GM23338 (cell line): ENCODE data around the gene ANGPT4.

Experiments used
- CREB1 ChIP-seq: fragments of 250-450 bp; sonication (Bioruptor Pico); IDR thresholded peaks from 2 replicates; pipeline ENCODE4 v1.5.0; 2020; ENCODE audit warnings: low read depth, mild to moderate bottlenecking, moderate library complexity
- CTCF ChIP-seq, 2 experiments: fragments of 200-600 bp in 1 of 2; sonication (generic) in 1 of 2; conservative IDR thresholded peaks; 2 replicates each; pipeline versions ENCODE4 v1.5.1 to v1.6.1; 2016 to 2017; ENCODE audit warnings: antibody characterized with exemption in 2 of 2, low read depth in 2 of 2, mild to moderate bottlenecking in 2 of 2, moderate library complexity in 1 of 2
- EZH2 ChIP-seq: fragments of 200-600 bp; sonication (generic); IDR thresholded peaks from one replicate; pipeline ENCODE4 v1.8.0; 2017; ENCODE audit warnings: antibody characterized with exemption, mild to moderate bottlenecking, low read depth; ENCODE audit not compliant: unreplicated experiment
- EZH2phosphoT487 ChIP-seq: fragments of 200-600 bp; sonication (generic); IDR thresholded peaks from one replicate; pipeline ENCODE4 v1.8.1; 2018; ENCODE audit warnings: antibody characterized with exemption; ENCODE audit not compliant: unreplicated experiment
- JUNB ChIP-seq: IDR thresholded peaks from one replicate; pipeline ENCODE4 v1.6.1; 2016; ENCODE audit warnings: antibody characterized with exemption; ENCODE audit not compliant: unreplicated experiment
- NANOG ChIP-seq: IDR thresholded peaks from 2 replicates; pipeline ENCODE4 v1.6.1; 2016; ENCODE audit warnings: antibody characterized with exemption, borderline replicate concordance
- POLR2AphosphoS5 ChIP-seq: IDR thresholded peaks from 2 replicates; pipeline ENCODE4 v1.6.1; 2016; ENCODE audit warnings: antibody characterized with exemption, low read depth
- REST ChIP-seq: IDR thresholded peaks from one replicate; pipeline ENCODE4 v1.6.1; 2018; ENCODE audit warnings: antibody characterized with exemption; ENCODE audit not compliant: unreplicated experiment
- STAT1 ChIP-seq: IDR thresholded peaks from one replicate; pipeline ENCODE4 v1.6.1; 2016; ENCODE audit warnings: antibody characterized with exemption; ENCODE audit not compliant: unreplicated experiment
- ZNF114 ChIP-seq: fragments of 250-450 bp; sonication (Bioruptor Pico); IDR thresholded peaks from 2 replicates; pipeline ENCODE4 v1.5.0; 2020; ENCODE audit warnings: mild to moderate bottlenecking, moderate library complexity
- ZNF331 ChIP-seq: fragments of 250-450 bp; sonication (Bioruptor Pico); IDR thresholded peaks from 2 replicates; pipeline ENCODE4 v1.5.0; 2020; ENCODE audit warnings: low read depth, mild to moderate bottlenecking, moderate library complexity
- TF ChIP-seq, protein P1 (sequence below): IDR thresholded peaks from 2 replicates; pipeline ENCODE4 v1.6.1; 2016; ENCODE audit warnings: antibody characterized with exemption
- TF ChIP-seq, protein P2 (sequence below): fragments of 250-450 bp; sonication (Bioruptor Pico); IDR thresholded peaks from 2 replicates; pipeline ENCODE4 v1.5.0; 2020; ENCODE audit warnings: mild to moderate bottlenecking, moderate library complexity

GRCh38 chr20:839626-840025, 76.5 kb downstream of the ANGPT4 start:
- no peak for TF ChIP-seq CTCF (conservative IDR thresholded peaks at IDR 0.05; ENCODE audit: low read depth in 2 of 2)
- no peak for TF ChIP-seq EZH2phosphoT487
- no peak for TF ChIP-seq POLR2AphosphoS5
- no peak for TF ChIP-seq STAT1
- no peak for TF ChIP-seq JUNB
- no peak for TF ChIP-seq EZH2
- TF ChIP-seq ZNF331, result no peak
- TF ChIP-seq REST, result no peak
- TF ChIP-seq CREB1 (CRISPR knock-in tag), result no peak
- TF ChIP-seq ZNF114 (CRISPR knock-in tag), result no peak
- TF ChIP-seq, protein P1, sequence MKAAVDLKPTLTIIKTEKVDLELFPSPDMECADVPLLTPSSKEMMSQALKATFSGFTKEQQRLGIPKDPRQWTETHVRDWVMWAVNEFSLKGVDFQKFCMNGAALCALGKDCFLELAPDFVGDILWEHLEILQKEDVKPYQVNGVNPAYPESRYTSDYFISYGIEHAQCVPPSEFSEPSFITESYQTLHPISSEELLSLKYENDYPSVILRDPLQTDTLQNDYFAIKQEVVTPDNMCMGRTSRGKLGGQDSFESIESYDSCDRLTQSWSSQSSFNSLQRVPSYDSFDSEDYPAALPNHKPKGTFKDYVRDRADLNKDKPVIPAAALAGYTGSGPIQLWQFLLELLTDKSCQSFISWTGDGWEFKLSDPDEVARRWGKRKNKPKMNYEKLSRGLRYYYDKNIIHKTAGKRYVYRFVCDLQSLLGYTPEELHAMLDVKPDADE, result no peak
- no peak for TF ChIP-seq NANOG
- TF ChIP-seq, protein P2, sequence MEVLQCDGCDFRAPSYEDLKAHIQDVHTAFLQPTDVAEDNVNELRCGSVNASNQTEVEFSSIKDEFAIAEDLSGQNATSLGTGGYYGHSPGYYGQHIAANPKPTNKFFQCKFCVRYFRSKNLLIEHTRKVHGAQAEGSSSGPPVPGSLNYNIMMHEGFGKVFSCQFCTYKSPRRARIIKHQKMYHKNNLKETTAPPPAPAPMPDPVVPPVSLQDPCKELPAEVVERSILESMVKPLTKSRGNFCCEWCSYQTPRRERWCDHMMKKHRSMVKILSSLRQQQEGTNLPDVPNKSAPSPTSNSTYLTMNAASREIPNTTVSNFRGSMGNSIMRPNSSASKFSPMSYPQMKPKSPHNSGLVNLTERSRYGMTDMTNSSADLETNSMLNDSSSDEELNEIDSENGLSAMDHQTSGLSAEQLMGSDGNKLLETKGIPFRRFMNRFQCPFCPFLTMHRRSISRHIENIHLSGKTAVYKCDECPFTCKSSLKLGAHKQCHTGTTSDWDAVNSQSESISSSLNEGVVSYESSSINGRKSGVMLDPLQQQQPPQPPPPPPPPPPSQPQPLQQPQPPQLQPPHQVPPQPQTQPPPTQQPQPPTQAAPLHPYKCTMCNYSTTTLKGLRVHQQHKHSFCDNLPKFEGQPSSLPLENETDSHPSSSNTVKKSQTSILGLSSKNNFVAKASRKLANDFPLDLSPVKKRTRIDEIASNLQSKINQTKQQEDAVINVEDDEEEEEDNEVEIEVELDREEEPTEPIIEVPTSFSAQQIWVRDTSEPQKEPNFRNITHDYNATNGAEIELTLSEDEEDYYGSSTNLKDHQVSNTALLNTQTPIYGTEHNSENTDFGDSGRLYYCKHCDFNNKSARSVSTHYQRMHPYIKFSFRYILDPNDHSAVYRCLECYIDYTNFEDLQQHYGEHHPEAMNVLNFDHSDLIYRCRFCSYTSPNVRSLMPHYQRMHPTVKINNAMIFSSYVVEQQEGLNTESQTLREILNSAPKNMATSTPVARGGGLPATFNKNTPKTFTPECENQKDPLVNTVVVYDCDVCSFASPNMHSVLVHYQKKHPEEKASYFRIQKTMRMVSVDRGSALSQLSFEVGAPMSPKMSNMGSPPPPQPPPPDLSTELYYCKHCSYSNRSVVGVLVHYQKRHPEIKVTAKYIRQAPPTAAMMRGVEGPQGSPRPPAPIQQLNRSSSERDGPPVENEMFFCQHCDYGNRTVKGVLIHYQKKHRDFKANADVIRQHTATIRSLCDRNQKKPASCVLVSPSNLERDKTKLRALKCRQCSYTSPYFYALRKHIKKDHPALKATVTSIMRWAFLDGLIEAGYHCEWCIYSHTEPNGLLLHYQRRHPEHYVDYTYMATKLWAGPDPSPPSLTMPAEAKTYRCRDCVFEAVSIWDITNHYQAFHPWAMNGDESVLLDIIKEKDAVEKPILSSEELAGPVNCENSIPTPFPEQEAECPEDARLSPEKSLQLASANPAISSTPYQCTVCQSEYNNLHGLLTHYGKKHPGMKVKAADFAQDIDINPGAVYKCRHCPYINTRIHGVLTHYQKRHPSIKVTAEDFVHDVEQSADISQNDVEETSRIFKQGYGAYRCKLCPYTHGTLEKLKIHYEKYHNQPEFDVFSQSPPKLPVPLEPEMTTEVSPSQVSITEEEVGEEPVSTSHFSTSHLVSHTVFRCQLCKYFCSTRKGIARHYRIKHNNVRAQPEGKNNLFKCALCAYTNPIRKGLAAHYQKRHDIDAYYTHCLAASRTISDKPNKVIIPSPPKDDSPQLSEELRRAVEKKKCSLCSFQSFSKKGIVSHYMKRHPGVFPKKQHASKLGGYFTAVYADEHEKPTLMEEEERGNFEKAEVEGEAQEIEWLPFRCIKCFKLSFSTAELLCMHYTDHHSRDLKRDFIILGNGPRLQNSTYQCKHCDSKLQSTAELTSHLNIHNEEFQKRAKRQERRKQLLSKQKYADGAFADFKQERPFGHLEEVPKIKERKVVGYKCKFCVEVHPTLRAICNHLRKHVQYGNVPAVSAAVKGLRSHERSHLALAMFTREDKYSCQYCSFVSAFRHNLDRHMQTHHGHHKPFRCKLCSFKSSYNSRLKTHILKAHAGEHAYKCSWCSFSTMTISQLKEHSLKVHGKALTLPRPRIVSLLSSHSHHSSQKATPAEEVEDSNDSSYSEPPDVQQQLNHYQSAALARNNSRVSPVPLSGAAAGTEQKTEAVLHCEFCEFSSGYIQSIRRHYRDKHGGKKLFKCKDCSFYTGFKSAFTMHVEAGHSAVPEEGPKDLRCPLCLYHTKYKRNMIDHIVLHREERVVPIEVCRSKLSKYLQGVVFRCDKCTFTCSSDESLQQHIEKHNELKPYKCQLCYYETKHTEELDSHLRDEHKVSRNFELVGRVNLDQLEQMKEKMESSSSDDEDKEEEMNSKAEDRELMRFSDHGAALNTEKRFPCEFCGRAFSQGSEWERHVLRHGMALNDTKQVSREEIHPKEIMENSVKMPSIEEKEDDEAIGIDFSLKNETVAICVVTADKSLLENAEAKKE (CRISPR knock-in tag), result no peak
